Neural cell (in vitro differentiated cells): ENCODE measurements around the gene CFAP299. TPM values are rescaled to one million over a fixed set of nuclear protein-coding genes. Genes with fewer than 3 reads are reported as not detected.

ENCODE experiments used
- H2AFZ ChIP-seq: fragments of 200-600, 300-800 bp; sonication (generic), shearing (Covaris generic); 2 replicates; pipeline ENCODE4 v1.6.0; 2014; ENCODE audit warnings: low read depth, mild to moderate bottlenecking, antibody characterized with exemption, low read length, moderate library complexity
- H3F3A ChIP-seq: fragments of 200-600 bp; shearing (Covaris generic); 2 replicates; pipeline ENCODE4 v1.6.1; 2016; ENCODE audit warnings: mild to moderate bottlenecking, moderate library complexity, mixed read lengths, antibody characterized with exemption, low read length; ENCODE audit not compliant: insufficient read depth, poor library complexity, severe bottlenecking
- H3K27ac ChIP-seq: fragments of 200-600, 300-800 bp; sonication (generic), shearing (Covaris generic); 2 replicates; pipeline ENCODE4 v1.5.1; 2014; ENCODE audit warnings: mild to moderate bottlenecking, low read length, moderate library complexity
- H3K27me3 ChIP-seq: fragments of 300-800, 200-600 bp; sonication (generic), shearing (Covaris generic); 2 replicates; pipeline ENCODE4 v1.6.0; 2014; ENCODE audit warnings: mild to moderate bottlenecking, low read depth, low read length, moderate library complexity; ENCODE audit not compliant: insufficient read depth
- H3K36me3 ChIP-seq: fragments of 300-800, 200-600 bp; sonication (generic), shearing (Covaris generic); 2 replicates; pipeline ENCODE4 v1.5.1; 2014; ENCODE audit warnings: mild to moderate bottlenecking, antibody characterized with exemption, low read length, moderate library complexity; ENCODE audit not compliant: insufficient read depth
- H3K4me2 ChIP-seq: fragments of 300-800, 200-600 bp; sonication (generic), shearing (Covaris generic); 2 replicates; pipeline ENCODE4 v1.6.0; 2014; ENCODE audit warnings: mild to moderate bottlenecking, low read length
- H3K4me3 ChIP-seq: fragments of 300-800, 200-600 bp; sonication (generic), shearing (Covaris generic); 2 replicates; pipeline ENCODE4 v1.5.1; 2014; ENCODE audit warnings: mild to moderate bottlenecking, low read length, moderate library complexity
- H3K79me2 ChIP-seq: fragments of 200-600 bp; shearing (Covaris generic); replicated peaks from 2 replicates; pipeline ENCODE4 v1.6.0; 2014; ENCODE audit warnings: mild to moderate bottlenecking, low read length, moderate library complexity; ENCODE audit not compliant: insufficient read depth
- H3K9ac ChIP-seq: fragments of 300-800, 200-600 bp; sonication (generic), shearing (Covaris generic); 2 replicates; pipeline ENCODE4 v1.6.1; 2016; ENCODE audit warnings: mild to moderate bottlenecking, low read length, mixed read lengths
- H3K9me2 ChIP-seq: fragments of 200-600 bp; shearing (Covaris generic); 2 replicates; pipeline ENCODE4 v1.6.1; 2016; ENCODE audit warnings: mild to moderate bottlenecking, low read length, mixed read lengths; ENCODE audit not compliant: insufficient read depth
- H3K9me3 ChIP-seq: fragments of 200-600, 300-800 bp; sonication (generic), shearing (Covaris generic); 2 replicates; pipeline ENCODE4 v1.6.1; 2016; ENCODE audit warnings: mild to moderate bottlenecking, mixed run types, low read length, moderate library complexity, mixed read lengths
- H4K20me1 ChIP-seq: fragments of 200-600 bp; shearing (Covaris generic); 2 replicates; pipeline ENCODE4 v1.6.1; 2016; ENCODE audit warnings: mild to moderate bottlenecking, mixed run types; ENCODE audit not compliant: insufficient read depth
- EP300 ChIP-seq: fragments of 450-650 bp; conservative IDR thresholded peaks from 2 replicates; pipeline ENCODE4 v1.6.1; 2014; ENCODE audit warnings: antibody characterized with exemption, mild to moderate bottlenecking, moderate library complexity; ENCODE audit not compliant: poor library complexity, severe bottlenecking
- EZH2 ChIP-seq: fragments of 200-600, 300-800 bp; shearing (Covaris generic), sonication (generic); IDR thresholded peaks from 2 replicates; pipeline ENCODE4 v1.6.1; 2014; ENCODE audit warnings: antibody characterized with exemption, low read length, borderline replicate concordance, mild to moderate bottlenecking; ENCODE audit not compliant: insufficient read depth, poor library complexity, severe bottlenecking
- MXI1 ChIP-seq: fragments of 450-650 bp; conservative IDR thresholded peaks from 2 replicates; pipeline ENCODE4 v1.6.1; 2014; ENCODE audit warnings: antibody characterized with exemption, mild to moderate bottlenecking; ENCODE audit not compliant: poor library complexity, severe bottlenecking
- POLR2AphosphoS5 ChIP-seq: IDR thresholded peaks from 2 replicates; pipeline ENCODE4 v1.6.1; 2012
- RAD21 ChIP-seq: fragments of 450-650 bp; conservative IDR thresholded peaks from 2 replicates; pipeline ENCODE4 v1.6.1; 2014; ENCODE audit warnings: antibody characterized with exemption, mild to moderate bottlenecking, moderate library complexity
- SMC3 ChIP-seq: fragments of 450-650 bp; conservative IDR thresholded peaks from 2 replicates; pipeline ENCODE4 v1.6.1; 2014; ENCODE audit warnings: antibody characterized with exemption, mild to moderate bottlenecking, moderate library complexity; ENCODE audit not compliant: poor library complexity
- TAF1 ChIP-seq: IDR thresholded peaks from 2 replicates; pipeline ENCODE4 v1.6.1; 2012; ENCODE audit warnings: low read depth
- polyA plus RNA-seq: library from polyadenylated mRNA; depleted of rRNA; stranded (reverse); fragments of >200 nt; gene quantifications from 2 replicates; pipeline ENCODE4 v1.2.3, GENCODE V29; 2014
- TF ChIP-seq, protein P1 (sequence below): fragments of 450-650 bp; IDR thresholded peaks from 2 replicates; pipeline ENCODE4 v1.5.1; 2014; ENCODE audit warnings: antibody characterized with exemption, mild to moderate bottlenecking, moderate library complexity; ENCODE audit not compliant: poor library complexity, severe bottlenecking
- TF ChIP-seq, protein P2 (sequence below): IDR thresholded peaks from 2 replicates; pipeline ENCODE4 v1.6.1; 2012; ENCODE audit warnings: borderline replicate concordance

The CFAP299 gene
- polyA plus RNA-seq, 1 donor from 2014 or later, result not detected

DNA sequence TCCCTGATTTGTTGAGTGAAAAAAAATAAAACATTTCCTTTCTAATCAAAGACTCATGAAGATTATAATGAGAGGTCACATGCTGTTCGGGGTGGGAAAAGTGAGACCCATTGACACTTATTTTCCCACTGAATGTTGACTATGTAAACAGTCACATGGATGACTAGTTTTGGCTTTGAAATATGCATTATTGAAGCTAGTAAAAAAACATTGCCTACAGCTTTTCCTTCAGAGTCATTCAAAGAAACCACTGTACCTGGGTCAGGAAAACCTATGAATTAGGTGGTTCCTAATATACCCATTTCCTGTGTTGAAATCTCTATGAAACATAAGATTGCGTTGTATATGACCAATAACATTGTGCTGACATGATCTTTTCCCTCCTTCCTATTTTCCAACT lies 251.2 kb downstream of the CFAP299 start:
- TF ChIP-seq, protein P1, sequence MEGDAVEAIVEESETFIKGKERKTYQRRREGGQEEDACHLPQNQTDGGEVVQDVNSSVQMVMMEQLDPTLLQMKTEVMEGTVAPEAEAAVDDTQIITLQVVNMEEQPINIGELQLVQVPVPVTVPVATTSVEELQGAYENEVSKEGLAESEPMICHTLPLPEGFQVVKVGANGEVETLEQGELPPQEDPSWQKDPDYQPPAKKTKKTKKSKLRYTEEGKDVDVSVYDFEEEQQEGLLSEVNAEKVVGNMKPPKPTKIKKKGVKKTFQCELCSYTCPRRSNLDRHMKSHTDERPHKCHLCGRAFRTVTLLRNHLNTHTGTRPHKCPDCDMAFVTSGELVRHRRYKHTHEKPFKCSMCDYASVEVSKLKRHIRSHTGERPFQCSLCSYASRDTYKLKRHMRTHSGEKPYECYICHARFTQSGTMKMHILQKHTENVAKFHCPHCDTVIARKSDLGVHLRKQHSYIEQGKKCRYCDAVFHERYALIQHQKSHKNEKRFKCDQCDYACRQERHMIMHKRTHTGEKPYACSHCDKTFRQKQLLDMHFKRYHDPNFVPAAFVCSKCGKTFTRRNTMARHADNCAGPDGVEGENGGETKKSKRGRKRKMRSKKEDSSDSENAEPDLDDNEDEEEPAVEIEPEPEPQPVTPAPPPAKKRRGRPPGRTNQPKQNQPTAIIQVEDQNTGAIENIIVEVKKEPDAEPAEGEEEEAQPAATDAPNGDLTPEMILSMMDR, result no peak
- TF ChIP-seq TAF1 (no peak), MXI1 (no peak), POLR2AphosphoS5 (no peak), SMC3 (no peak)
- no peaks in the 10 kb centered on the region for H3K9me2 ChIP-seq
- no peaks in the 10 kb centered on the region for H3F3A ChIP-seq
- no peak overlapping the region for H3K9ac ChIP-seq
- no peak overlapping the region for H3K4me2 ChIP-seq
- H3K9me3 ChIP-seq, result no peaks in the 10 kb centered on the region
- no peak overlapping the region for H3K27ac ChIP-seq
- no peak overlapping the region for H3K4me3 ChIP-seq
- no peaks in the 10 kb centered on the region for H3K27me3 ChIP-seq
- H3K36me3 ChIP-seq, result no peaks in the 10 kb centered on the region
- no peak overlapping the region for H2AFZ ChIP-seq
- H4K20me1 ChIP-seq, result no peaks in the 10 kb centered on the region
- no peaks in the 10 kb centered on the region for H3K79me2 ChIP-seq

DNA sequence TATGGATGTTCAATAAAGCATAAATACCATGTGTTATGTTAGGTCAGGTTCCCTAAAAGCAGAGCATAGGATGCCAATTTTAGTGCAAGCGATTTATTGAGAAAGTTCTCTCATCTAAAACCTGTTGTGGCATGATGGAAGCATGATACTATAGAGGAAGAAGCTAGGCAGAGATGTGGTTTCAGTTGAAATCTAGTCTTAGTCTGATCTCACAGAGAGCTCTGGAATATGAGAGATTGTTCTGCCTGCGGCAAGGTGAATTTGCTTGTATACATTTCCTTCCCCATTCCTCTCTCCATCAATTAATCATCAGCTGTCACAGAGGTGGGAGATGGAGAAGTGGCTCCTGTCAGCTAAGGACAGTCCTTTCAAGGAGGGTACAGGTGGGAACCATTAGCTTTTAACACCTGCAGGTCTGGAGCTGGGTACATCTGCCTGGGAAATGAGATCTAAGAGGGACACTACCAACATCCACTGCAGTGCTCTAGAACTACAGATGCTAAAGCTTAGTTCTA lies 252.4 kb downstream of the CFAP299 start:
- Histone ChIP-seq H2AFZ (no peak overlapping the region), H3F3A (no peaks in the 10 kb centered on the region), H3K9me2 (no peaks in the 10 kb centered on the region), H3K9me3 (no peaks in the 10 kb centered on the region), H3K27me3 (no peaks in the 10 kb centered on the region), H3K4me3 (no peak overlapping the region), H3K27ac (no peak overlapping the region), H3K36me3 (no peaks in the 10 kb centered on the region), H4K20me1 (no peaks in the 10 kb centered on the region), H3K79me2 (no peaks in the 10 kb centered on the region), H3K9ac (no peak overlapping the region), H3K4me2 (no peak overlapping the region)
- no peak for TF ChIP-seq RAD21
- TF ChIP-seq MXI1, result no peak
- TF ChIP-seq EP300, result no peak
- no peak for TF ChIP-seq EZH2
- TF ChIP-seq POLR2AphosphoS5, result no peak
- TF ChIP-seq SMC3, result no peak
- TF ChIP-seq, protein P1, result no peak
- TF ChIP-seq TAF1, result no peak
- TF ChIP-seq, protein P2, sequence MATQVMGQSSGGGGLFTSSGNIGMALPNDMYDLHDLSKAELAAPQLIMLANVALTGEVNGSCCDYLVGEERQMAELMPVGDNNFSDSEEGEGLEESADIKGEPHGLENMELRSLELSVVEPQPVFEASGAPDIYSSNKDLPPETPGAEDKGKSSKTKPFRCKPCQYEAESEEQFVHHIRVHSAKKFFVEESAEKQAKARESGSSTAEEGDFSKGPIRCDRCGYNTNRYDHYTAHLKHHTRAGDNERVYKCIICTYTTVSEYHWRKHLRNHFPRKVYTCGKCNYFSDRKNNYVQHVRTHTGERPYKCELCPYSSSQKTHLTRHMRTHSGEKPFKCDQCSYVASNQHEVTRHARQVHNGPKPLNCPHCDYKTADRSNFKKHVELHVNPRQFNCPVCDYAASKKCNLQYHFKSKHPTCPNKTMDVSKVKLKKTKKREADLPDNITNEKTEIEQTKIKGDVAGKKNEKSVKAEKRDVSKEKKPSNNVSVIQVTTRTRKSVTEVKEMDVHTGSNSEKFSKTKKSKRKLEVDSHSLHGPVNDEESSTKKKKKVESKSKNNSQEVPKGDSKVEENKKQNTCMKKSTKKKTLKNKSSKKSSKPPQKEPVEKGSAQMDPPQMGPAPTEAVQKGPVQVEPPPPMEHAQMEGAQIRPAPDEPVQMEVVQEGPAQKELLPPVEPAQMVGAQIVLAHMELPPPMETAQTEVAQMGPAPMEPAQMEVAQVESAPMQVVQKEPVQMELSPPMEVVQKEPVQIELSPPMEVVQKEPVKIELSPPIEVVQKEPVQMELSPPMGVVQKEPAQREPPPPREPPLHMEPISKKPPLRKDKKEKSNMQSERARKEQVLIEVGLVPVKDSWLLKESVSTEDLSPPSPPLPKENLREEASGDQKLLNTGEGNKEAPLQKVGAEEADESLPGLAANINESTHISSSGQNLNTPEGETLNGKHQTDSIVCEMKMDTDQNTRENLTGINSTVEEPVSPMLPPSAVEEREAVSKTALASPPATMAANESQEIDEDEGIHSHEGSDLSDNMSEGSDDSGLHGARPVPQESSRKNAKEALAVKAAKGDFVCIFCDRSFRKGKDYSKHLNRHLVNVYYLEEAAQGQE, result no peak
